Stimulated activated CD4-positive, alpha-beta T cell treated with anti-CD3 and anti-CD28 coated beads, Interleukin-12 subunit alpha, Interleukin-12 subunit beta, amount 100 ng/mL, for 24 hours (primary cell): ENCODE measurements around the gene MTREX.

ENCODE experiments used
- DNase-seq, 2 experiments: peaks; one replicate each; pipeline ENCODE4 v3.0.0-alpha.2; 2020; ENCODE audit warnings: low read depth in 2 of 2

MTREX gene

DNA sequence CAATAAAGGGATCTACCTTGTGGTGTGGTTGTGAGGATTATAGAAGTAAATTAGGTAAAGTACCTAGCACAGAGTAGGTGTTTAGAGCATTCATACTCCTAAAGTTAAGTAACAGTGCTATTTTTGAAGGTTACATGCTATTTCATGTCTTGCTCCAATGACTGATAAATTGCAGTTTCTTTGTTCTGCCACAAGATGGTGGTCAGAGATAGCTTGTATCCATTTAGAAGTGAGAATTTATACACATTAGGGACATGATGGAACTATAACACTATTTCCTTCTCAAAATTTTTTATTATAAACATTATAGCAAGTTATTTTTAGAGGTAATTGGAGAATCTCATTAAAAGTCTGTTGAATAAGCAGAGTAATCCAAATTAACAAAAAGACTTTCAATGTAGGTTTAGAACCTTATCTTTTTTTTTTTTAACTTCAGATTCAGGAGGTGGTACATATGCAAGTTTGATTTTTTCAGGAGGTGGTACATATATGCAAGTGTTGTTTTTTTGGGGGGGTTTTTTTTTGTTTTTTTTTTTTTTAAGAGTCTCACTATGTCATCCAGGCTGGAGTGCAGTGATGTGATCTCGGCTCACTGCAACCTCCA is 17.1 kb downstream of the MTREX start:
- DNase-seq: no peak

GRCh38 chr5:55325621-55326020 is 17.8 kb downstream of the MTREX start:
- DNase-seq: no peak

DNA sequence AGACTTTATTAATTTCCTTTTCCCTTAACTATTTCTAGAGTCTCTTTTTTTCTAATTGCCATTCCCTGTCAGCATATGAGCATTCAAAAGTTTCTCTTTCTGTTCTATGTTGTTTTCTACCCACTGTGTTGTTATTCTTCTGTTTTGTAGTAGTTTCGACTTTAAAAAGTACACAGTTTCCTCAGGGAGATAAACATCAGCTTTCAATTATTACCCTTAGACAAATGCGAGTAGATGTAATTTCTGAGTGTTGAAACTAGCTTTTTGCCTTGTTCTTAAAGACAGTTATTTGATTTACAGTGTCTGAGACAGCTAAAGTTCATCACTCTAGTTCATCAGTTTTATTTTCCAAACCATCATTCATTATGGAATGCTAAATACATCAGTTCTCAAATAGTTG is 19.5 kb downstream of the MTREX start:
- no peak for DNase-seq

DNA sequence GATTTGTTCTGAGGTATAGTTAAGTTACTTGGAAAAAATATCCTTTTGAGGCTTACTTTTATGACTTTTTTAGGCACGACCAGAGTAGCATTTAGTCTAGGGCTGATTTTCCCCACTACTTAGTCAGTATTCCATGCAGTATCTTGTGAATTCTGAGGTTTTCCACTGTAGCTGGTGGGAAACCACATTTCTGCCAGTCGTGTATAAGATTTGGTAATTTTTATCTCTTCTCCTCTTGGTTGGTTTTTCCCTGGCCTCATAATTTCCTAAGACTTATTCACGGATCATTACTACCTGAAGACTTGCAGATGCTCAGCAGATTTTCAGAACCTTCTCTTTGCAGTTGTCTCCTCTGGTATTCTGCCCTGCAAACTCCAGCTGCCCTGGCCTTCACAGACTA is 23.5 kb downstream of the MTREX start:
- DNase-seq: no peak

DNA sequence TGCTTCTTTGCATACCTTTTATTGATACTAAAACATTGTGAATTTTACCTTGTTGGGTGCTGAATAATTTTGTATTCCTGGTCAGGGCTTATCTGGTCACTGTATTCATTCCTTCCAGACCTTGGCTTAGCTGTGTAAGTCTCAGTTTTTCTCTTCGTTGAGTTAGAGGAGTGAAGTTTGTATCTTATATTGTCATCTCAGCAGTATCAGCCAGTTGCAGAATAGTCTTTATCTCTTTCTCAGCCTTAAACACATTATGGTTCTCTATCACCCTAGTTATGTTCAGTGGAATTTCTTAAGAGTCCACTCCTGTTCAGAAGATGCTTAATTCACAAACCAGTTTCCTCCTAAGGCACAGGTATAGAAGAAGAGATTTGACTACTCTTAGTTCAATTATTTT is 25.2 kb downstream of the MTREX start:
- no peak for DNase-seq

DNA sequence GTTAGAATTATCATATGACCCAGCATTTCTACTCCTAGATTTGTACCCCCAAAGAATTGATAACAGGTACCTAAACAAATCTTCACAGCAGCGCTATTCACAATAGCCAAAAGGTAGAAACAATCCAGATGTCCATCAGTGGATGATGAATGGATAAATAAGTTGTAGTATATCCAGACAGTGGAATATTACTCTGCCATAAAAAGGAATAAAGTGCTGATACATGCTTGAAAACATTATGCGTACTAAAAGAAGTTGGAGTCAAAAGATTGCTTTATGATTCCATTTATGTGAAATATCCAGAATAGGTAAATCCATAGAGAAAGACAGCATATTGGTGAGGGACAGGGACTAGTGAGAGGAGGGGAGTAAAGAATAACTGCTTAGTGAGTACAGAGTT is 26.0 kb downstream of the MTREX start:
- no peak for DNase-seq

GRCh38 chr5:55338092-55338613 is 30.4 kb downstream of the MTREX start:
- DNase-seq: no peak

GRCh38 chr5:55338810-55339243 is 31.0 kb downstream of the MTREX start:
- peak; percentile 37 to 63 for DNase-seq

GRCh38 chr5:55343107-55343506 is 35.3 kb downstream of the MTREX start:
- DNase-seq: no peak

DNA sequence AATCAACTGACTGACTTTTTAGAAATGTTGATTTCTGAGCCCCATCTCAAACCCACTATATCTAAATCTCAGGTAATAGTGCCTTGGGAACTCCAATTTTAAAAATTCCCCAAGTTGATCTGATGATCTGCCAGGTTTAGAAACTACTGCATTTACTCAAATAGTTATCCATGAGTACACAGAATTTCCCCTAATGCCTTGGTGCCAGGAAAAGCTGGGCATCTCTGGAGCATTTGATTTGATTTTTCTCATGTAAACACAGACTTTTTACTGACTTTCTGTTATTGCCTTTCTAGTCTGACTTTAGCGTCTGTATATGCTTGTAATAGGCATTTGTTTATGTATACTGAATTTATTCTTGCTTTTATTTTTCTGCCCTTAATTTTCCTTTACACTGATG is 35.8 kb downstream of the MTREX start:
- DNase-seq: no peak

DNA sequence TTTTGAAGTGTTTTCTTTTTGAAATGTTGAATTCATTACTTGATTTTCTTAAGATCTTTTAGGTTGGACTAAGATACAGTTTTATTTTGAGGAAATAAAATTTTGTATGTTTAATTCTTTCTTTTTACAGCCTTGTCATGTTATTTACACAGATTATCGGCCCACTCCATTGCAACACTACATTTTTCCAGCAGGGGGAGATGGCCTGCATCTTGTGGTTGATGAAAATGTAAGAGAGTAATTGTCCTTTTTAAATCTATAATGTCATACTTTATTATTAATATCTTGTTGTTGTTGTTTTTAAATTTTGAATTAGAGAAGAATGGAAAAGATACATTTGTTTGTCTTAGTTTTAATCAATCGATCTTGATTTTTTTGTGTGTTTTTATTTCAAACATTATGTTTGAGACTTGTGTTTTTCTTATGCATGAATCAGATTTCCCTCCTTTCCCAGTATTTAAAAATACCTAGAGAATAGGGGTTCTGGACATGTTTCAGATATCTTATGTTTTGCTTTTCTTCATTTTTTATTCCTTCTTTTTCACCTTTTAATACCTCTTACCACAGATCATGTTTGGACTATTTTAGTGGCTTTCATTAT is 36.7 kb downstream of the MTREX start:
- DNase-seq: peak; percentile 16 to 60

DNA sequence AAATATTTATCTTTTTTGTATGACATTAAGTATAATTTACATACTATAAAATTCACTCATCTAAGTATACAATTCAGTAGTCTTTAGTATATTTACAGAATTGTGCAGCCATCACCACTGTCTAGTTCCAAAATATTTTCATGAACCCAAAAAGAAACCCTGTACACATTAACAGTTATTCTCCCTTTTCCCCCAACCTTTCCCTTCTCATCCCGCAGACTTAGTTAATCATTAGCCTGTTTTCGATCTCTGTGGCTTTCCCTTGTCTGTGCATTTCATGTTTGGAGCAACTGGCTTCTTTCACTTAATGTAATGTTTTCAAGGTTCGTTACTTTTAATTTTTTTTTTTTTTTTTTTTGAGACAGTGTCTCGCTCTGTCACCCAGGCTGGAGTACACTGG is 37.5 kb downstream of the MTREX start:
- DNase-seq: no peak

DNA sequence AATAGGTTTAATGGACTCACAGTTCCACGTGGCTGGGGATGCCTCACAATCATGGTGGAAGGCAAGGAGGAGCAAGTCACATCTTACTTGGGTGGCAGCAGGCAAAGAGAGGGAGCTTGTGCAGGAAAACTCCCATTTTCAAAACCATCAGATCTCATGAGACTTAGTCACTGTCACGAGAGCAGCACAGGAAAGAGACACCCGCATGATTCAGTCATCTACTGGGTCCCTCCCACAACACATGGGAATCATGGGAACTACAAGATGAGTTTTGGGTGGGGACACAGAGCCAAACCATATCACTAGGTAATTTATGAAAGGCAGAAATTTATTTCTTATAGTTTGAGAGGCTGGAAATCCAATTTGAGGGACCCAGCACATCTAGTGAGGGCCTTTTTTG is 40.0 kb downstream of the MTREX start:
- no peak for DNase-seq

GRCh38 chr5:55350754-55351153 is 43.0 kb downstream of the MTREX start:
- DNase-seq: no peak

DNA sequence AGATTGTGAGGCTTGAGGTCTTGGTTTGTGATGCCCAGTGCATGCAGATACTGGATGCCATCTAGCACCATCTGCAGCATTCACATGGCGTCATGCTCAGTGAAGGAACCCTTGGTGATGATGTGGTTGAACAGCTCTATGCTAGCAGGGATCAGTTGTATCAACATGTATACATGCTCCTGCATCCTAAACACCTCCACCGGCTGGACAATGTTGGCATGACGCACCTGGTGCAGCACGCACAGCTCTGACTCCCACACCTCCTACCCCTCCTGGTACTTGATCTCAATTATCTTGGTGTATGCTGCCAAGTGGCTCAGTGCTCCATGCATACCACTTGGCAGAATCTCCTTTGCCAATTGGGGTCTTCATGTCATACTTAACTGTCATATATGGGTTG is 49.1 kb downstream of the MTREX start:
- no peak for DNase-seq

- DNase-seq: no peak
Observed at GRCh38 chr5:55360190-55360589, 52.4 kb downstream of the MTREX start.

DNA sequence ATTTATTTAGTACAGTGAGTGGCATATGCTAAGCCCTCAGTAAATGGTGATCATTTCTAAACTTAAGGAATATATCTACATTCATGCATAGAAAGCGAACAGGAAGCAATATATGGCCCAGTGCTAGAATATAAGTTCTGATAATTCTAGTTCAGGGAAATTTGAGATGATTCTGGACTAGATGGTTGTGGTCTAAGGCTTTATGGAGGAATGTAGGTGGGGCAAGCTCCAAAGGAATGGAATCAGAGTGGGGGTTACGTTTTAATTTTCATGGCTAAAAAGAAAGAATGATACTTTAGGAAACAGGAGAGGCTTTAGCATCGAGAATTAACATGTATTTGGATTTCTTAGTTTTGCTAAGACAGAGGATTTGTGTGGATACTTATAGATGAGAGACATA is 56.1 kb downstream of the MTREX start:
- DNase-seq: no peak

DNA sequence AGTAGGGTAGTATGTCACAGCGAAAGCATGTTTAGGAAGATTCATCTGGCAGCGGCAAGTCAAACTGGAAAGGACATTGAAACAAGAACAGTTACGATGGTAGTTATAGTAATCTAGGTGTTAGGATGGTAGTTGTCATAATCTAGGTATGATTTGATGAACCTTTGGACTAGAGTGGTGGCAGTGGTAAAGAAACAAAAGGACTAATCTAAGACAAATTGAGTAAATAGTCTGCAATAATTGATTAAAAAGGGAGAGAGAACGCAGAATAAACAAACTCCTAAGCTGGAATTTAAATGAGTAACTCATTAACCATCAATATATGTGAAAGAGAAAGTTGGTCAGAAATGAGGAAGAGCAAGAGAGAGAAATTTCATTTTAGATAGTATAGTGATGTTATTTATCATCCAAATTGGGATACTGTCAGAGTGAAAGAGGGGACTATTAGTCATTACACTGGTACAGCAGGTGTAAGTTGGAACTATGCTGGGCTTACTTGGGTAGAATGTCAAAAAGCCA is 56.8 kb downstream of the MTREX start:
- no peak for DNase-seq

DNA sequence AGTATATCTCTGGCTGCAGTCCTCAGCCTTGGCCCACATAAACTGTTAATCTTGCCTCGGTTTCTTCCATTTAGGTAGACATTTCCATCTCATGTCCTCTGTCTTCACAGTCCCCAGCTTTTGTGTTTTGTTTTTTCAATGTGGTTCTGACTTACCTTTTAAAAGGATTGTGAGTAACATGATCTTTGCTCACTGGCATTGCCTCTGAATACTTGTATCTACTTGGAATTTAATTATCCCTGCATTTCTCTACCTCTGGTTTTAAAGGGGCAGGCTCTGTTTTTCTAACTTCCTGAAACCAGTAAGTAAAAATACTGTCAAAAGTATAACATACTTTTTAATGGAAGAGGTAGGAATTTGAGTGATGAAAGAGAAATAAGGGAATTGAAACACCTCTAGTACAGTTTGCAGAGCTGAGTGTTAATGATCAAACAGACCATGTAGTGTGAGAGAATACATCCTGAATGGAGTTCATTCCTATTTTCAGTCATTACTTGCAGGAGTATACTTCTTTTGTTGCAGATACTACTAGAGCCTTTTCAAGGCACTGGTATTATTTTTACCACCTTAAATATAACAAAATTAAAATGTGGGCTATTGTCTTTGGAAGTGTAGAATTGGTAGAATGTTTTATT is 62.6 kb downstream of the MTREX start:
- no peak for DNase-seq

- no peak for DNase-seq
Observed at GRCh38 chr5:55371145-55371544, 63.4 kb downstream of the MTREX start.

DNA sequence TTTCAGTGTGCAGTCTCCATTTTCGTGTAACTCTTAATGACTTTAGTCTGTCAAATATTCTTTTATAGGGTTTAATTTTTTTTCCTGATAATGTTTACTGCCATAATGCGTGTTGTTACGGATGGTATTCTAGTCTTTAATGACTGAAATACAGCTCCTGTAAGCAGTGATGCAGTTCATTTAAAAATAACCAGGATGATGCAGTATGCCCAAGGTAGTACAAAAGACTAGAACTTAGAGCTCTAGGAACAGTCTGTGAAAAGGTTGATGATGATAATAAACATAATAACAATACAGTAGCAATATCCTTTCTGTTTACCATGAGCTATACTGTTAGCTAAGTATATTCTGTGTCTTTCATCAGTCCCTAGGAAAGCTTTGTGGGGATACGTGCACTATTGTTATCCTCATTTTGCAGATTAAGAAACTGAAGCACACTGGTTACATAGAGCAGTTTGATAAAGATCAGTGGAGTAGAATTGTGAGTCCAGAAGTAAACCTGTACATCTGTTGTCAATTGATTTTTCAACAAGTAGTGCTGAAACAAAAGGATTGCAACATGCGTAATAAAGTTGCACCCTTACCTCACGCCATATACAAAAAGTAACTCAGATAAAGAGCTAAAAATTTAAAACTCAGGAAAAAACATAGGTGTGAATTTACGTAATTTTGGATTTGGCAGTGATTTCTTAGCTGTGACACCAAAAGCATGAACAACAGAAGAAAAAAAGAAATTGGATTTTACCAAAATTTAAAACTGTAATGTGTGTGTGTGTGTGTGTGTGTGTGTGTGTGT is 64.5 kb downstream of the MTREX start:
- no peak for DNase-seq

DNA sequence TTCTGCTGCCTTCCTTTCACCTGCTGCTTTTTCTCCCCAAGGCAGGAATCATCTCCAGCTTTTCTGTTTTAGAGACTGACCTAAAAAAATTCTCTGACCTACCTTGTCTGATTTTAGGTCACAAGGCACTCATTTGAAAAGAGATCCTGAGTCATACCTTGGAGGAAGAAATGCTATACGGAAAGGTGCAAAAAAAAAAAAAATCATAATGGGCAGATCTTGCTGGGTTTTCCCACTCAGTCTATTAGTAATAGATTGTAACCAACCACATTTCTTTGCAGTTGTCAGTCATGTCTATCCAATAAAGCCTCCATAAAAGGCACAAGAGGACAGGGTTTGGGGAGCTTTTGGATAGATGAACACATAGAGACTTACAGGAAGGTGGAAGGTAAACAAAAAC is 70.0 kb downstream of the MTREX start:
- DNase-seq: no peak
